ENCODE results near the gene FUBP3.

DNA sequence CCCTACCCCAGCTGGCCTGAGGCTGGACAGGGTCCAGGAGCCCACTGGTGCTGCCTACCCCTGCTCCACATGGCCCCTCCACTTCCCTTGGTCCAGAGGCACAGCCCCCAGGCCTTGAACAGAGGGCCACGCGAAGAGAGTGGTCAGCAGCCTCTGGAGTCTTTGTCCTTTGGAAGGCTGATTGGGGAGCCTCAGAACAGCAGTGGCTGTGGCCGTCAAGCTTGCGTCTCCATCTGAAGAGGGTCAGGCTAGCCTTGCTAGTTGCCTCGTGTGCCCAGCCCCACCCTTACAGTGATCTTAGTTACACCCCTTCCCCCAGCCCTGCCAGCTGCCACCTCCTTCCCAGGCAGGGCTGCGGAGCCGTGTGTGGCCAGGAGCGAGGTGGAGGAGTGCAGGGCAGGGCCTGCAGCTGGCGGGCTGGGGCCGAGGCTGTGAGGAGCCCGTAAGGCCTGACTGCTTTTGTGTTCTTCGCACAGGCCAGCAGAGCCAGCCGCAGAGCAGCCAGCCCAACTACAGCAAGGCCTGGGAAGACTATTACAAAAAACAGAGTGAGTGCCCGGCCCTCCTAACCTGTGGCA, 54.9 kb downstream of the FUBP3 start:
- TF ChIP-seq, protein P1, sequence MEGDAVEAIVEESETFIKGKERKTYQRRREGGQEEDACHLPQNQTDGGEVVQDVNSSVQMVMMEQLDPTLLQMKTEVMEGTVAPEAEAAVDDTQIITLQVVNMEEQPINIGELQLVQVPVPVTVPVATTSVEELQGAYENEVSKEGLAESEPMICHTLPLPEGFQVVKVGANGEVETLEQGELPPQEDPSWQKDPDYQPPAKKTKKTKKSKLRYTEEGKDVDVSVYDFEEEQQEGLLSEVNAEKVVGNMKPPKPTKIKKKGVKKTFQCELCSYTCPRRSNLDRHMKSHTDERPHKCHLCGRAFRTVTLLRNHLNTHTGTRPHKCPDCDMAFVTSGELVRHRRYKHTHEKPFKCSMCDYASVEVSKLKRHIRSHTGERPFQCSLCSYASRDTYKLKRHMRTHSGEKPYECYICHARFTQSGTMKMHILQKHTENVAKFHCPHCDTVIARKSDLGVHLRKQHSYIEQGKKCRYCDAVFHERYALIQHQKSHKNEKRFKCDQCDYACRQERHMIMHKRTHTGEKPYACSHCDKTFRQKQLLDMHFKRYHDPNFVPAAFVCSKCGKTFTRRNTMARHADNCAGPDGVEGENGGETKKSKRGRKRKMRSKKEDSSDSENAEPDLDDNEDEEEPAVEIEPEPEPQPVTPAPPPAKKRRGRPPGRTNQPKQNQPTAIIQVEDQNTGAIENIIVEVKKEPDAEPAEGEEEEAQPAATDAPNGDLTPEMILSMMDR (IDR thresholded peaks at IDR 0.05): no peak
- no peak for TF ChIP-seq EP300 (IDR thresholded peaks at IDR 0.05)
- TF ChIP-seq POLR2A (IDR thresholded peaks at IDR 0.05): no peak

Measured in gastroesophageal sphincter (tissue), 3 donors.